ENCODE measurements around the gene ACOXL. TPM values are rescaled to one million over a fixed set of nuclear protein-coding genes. Genes with fewer than 3 reads are reported as not detected.
A peak's percentile ranks its signal among the peaks of the same experiment; 100 is the strongest.

Gene ACOXL
- total and polyA plus RNA-seq, 4 donors = 0.13 TPM; not detected in 3

DNA sequence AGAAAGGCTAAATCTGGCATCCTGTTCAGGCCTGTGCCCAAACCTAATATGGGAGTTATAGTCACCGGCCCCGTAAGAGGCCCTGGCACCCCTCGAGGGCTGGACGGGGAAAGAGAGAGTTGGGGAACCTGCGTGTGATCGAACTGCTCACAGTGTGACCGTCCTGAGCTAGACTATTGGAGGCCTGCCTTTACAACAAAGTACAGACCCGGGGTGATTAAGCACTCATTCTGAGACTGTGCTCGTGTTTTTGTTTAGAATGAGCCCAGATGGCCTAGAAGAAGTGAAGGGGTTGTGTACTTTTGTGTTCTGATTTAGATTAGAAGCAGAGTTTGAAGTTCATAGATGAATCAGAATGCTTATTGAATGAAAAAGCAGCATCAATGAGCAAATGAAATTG, 115.3 kb downstream of the ACOXL start:
- H3K4me1 ChIP-seq (ENCODE audit: control insufficient read depth in 1 of 2, insufficient read depth in 2 of 2, low read length in 2 of 2) = no peaks in the 10 kb centered on the region
- H3K36me3 ChIP-seq (ENCODE audit: control insufficient read depth in 1 of 2, insufficient read depth in 2 of 2, low read length in 1 of 2) = no peaks in the 10 kb centered on the region
- intact Hi-C loops (cut with DNase I) = no loop called here
- ATAC-seq (ENCODE audit: low FRiP score) (no peak), DNase-seq (no peak)
- no peaks in the 10 kb centered on the region for H3K27me3 ChIP-seq (ENCODE audit: control insufficient read depth in 1 of 2, insufficient read depth in 2 of 2, low read length in 1 of 2)
- no peaks in the 10 kb centered on the region for H3K9me3 ChIP-seq (ENCODE audit: control insufficient read depth, low read length)
- 65 to 68% methylated on average over 9 of the region's 9 CpGs for WGBS, 2 donors
- no peak overlapping the region for H3K4me3 ChIP-seq (ENCODE audit: low read length in 2 of 2)
- no peak overlapping the region for H3K27ac ChIP-seq (ENCODE audit: low read depth in 1 of 2, low read length in 2 of 2)

DNA sequence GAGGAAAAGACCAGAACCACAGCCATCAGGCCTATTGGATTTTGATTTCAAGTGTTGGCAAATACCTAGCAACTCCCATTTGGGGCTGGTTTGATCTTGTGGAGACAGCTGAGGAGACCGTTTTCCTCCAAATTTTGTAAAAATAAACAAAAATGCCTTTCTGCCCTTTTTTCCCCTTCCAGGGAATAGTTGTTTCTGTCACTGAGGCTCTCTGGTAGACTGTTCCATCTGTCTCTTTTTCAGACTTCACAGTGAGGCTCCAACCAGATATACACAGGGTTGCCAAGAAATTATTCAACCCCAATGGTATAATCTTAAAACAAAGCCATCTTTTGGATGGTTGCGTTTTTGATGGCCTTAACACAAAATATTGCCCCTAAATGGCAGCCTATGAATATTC, 115.7 kb downstream of the ACOXL start:
- Histone ChIP-seq H3K9me3 (ENCODE audit: control insufficient read depth, low read length) (no peaks in the 10 kb centered on the region), H3K27ac (ENCODE audit: low read depth in 1 of 2, low read length in 2 of 2) (no peak overlapping the region), H3K4me3 (ENCODE audit: low read length in 2 of 2) (no peak overlapping the region), H3K36me3 (ENCODE audit: control insufficient read depth in 1 of 2, insufficient read depth in 2 of 2, low read length in 1 of 2) (no peaks in the 10 kb centered on the region), H3K27me3 (ENCODE audit: control insufficient read depth in 1 of 2, insufficient read depth in 2 of 2, low read length in 1 of 2) (no peaks in the 10 kb centered on the region), H3K4me1 (ENCODE audit: control insufficient read depth in 1 of 2, insufficient read depth in 2 of 2, low read length in 2 of 2) (no peaks in the 10 kb centered on the region)
- intact Hi-C loops (cut with DNase I) = no loop called here
- 86 to 94% methylated on average over 2 of the region's 2 CpGs for WGBS, 2 donors
- DNase-seq = no peak
- no peak for ATAC-seq (ENCODE audit: low FRiP score)

DNA sequence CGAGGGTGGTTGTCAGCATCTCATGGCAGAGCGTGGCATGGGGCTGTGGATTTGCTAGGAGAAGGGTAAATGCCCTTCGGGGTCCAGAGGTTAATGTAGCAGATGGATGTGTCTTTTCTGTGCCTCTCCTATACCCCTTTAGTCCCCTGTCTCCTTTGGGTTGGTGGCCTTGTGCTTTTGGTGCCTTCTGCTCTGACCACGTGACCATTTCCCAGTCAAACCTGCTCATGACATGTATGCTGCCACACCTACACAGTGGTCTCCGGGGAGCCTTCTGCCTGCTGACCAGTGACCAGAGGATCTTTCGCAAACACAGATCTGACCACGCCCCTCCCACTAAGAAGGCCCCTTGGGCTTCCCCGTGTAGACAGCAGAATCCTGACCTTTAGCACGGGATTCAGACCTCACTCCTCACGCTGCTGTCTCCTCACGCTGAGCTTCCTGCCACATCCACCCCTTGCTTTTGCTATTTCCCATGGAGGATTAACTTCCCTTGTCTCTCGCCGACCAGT, 116.2 kb downstream of the ACOXL start:
- Histone ChIP-seq H3K4me3 (ENCODE audit: low read length in 2 of 2) (no peak overlapping the region), H3K4me1 (ENCODE audit: control insufficient read depth in 1 of 2, insufficient read depth in 2 of 2, low read length in 2 of 2) (no peaks in the 10 kb centered on the region), H3K27me3 (ENCODE audit: control insufficient read depth in 1 of 2, insufficient read depth in 2 of 2, low read length in 1 of 2) (no peaks in the 10 kb centered on the region), H3K9me3 (ENCODE audit: control insufficient read depth, low read length) (no peaks in the 10 kb centered on the region), H3K27ac (ENCODE audit: low read depth in 1 of 2, low read length in 2 of 2) (no peak overlapping the region), H3K36me3 (ENCODE audit: control insufficient read depth in 1 of 2, insufficient read depth in 2 of 2, low read length in 1 of 2) (no peaks in the 10 kb centered on the region)
- no peak for DNase-seq
- intact Hi-C loops (cut with DNase I) = no loop called here
- no peak for ATAC-seq (ENCODE audit: low FRiP score)
- WGBS, 2 donors = 90% methylated on average over 13 of the region's 13 CpGs

DNA sequence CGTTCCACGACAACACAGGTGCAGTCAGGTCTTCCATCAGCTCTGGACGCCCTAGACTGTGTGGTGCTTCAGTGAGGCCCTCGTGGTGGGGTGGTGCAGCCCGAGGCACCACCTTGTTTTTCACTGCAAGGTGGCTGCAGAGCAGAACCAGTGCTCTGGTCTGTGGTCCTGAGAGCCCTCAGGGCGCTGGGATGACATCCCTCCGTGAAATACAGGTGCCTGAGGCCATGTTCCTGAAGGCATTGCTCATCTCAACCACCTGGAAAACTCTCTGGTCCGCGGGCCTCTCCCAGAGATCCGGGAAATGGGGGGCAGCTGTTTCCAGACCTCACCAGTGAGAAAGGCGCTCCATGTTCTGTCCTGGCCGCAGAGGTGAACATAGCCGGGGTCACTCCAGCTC, 119.2 kb downstream of the ACOXL start:
- Histone ChIP-seq H3K4me1 (ENCODE audit: control insufficient read depth in 1 of 2, insufficient read depth in 2 of 2, low read length in 2 of 2) (no peaks in the 10 kb centered on the region), H3K4me3 (ENCODE audit: low read length in 2 of 2) (no peak overlapping the region), H3K36me3 (ENCODE audit: control insufficient read depth in 1 of 2, insufficient read depth in 2 of 2, low read length in 1 of 2) (no peaks in the 10 kb centered on the region), H3K27ac (ENCODE audit: low read depth in 1 of 2, low read length in 2 of 2) (no peak overlapping the region), H3K27me3 (ENCODE audit: control insufficient read depth in 1 of 2, insufficient read depth in 2 of 2, low read length in 1 of 2) (no peaks in the 10 kb centered on the region), H3K9me3 (ENCODE audit: control insufficient read depth, low read length) (no peaks in the 10 kb centered on the region)
- DNase-seq (no peak), ATAC-seq (ENCODE audit: low FRiP score) (no peak)
- WGBS, 2 donors = 91 to 93% methylated on average over 13 of the region's 13 CpGs
- intact Hi-C loops (cut with DNase I) = no loop called here

DNA sequence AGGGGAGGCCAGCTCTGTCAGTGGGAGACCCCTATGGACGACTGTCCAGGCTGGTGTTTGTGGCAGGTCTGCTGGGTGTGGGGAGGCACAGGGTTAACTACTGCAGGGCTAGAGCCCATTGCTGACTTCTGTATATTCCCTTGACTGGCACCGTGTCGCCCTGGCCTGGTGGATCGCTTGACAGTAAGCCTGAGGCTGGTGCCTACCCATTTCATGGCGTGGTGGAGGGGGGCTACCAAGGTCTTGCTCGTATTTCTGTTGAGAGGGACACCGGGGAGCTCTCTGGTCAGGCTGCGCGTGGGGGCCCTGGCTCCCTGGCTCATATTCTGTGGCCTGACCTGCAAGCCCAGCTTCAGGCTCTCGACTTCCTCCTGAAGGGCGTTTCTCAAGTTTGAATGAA, 119.7 kb downstream of the ACOXL start:
- H3K27ac ChIP-seq (ENCODE audit: low read depth in 1 of 2, low read length in 2 of 2) = no peak overlapping the region
- no peaks in the 10 kb centered on the region for H3K4me1 ChIP-seq (ENCODE audit: control insufficient read depth in 1 of 2, insufficient read depth in 2 of 2, low read length in 2 of 2)
- ATAC-seq (ENCODE audit: low FRiP score) = peak; percentile 8
- H3K36me3 ChIP-seq (ENCODE audit: control insufficient read depth in 1 of 2, insufficient read depth in 2 of 2, low read length in 1 of 2) = no peaks in the 10 kb centered on the region
- no peaks in the 10 kb centered on the region for H3K9me3 ChIP-seq (ENCODE audit: control insufficient read depth, low read length)
- no peaks in the 10 kb centered on the region for H3K27me3 ChIP-seq (ENCODE audit: control insufficient read depth in 1 of 2, insufficient read depth in 2 of 2, low read length in 1 of 2)
- WGBS, 2 donors = 90 to 97% methylated on average over 11 of the region's 11 CpGs
- intact Hi-C loops (cut with DNase I) = no loop called here
- DNase-seq = no peak
- H3K4me3 ChIP-seq (ENCODE audit: low read length in 2 of 2) = no peak overlapping the region

DNA sequence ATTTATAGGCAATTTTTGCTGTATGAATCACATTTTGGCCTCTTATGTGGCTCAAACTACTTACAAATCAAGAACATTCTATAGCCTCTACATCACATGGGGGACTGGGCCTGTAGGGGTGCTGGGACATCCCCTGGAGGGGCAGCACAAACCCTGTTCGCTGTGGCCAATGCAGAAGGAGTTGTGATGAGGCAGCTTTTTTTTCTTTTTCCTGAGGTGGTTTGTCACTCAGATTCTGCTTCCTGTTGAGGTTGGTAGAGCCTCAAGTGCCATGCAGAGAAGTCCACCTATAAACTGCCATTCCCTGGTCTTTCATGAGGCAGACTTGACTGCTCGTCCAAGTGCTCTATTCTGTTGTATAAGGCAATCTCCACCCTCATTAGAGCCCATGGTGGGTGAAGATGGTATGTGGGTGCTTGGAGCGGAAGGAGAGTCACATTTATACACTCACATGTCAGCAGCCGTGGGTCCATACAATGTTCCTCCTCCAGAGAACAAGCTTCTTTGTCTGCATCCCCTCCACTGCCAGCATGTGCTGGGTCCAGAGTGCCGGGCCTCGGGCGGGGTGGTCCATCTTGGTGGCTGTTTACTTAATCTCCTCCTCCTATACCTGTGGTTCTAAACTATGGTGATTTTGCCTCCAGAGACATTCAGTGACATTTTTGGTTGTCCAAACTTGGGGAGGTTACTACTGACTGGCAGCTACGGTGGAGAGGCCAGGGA, 120.3 kb downstream of the ACOXL start:
- no peak overlapping the region for H3K4me3 ChIP-seq (ENCODE audit: low read length in 2 of 2)
- DNase-seq (no peak), ATAC-seq (ENCODE audit: low FRiP score) (no peak)
- 93 to 95% methylated on average over 8 of the region's 8 CpGs for WGBS, 2 donors
- no peaks in the 10 kb centered on the region for H3K27me3 ChIP-seq (ENCODE audit: control insufficient read depth in 1 of 2, insufficient read depth in 2 of 2, low read length in 1 of 2)
- intact Hi-C loops (cut with DNase I) = no loop called here
- no peaks in the 10 kb centered on the region for H3K4me1 ChIP-seq (ENCODE audit: control insufficient read depth in 1 of 2, insufficient read depth in 2 of 2, low read length in 2 of 2)
- no peaks in the 10 kb centered on the region for H3K36me3 ChIP-seq (ENCODE audit: control insufficient read depth in 1 of 2, insufficient read depth in 2 of 2, low read length in 1 of 2)
- no peak overlapping the region for H3K27ac ChIP-seq (ENCODE audit: low read depth in 1 of 2, low read length in 2 of 2)
- H3K9me3 ChIP-seq (ENCODE audit: control insufficient read depth, low read length) = no peaks in the 10 kb centered on the region

DNA sequence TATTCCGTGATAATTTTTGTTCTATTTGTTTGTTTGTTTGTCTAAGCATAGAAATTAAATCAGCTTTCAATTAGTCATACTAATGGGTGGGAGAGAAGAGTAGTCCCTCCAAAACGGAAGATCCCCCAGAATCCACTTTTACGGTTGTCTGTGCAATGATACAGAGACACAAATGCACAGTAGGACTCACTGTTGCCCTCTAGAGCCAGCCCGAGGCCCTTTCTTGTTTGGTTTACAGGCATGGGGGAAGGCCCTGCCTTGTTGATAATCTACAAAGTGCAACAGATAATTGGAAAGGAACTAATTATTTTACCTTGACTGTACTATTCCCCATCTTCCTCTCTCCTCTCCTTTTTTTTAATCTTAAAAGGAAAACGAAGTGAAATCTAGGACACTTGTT, 121.1 kb downstream of the ACOXL start:
- Histone ChIP-seq H3K4me1 (ENCODE audit: control insufficient read depth in 1 of 2, insufficient read depth in 2 of 2, low read length in 2 of 2) (no peaks in the 10 kb centered on the region), H3K9me3 (ENCODE audit: control insufficient read depth, low read length) (no peaks in the 10 kb centered on the region), H3K36me3 (ENCODE audit: control insufficient read depth in 1 of 2, insufficient read depth in 2 of 2, low read length in 1 of 2) (no peaks in the 10 kb centered on the region), H3K4me3 (ENCODE audit: low read length in 2 of 2) (no peak overlapping the region), H3K27me3 (ENCODE audit: control insufficient read depth in 1 of 2, insufficient read depth in 2 of 2, low read length in 1 of 2) (no peaks in the 10 kb centered on the region), H3K27ac (ENCODE audit: low read depth in 1 of 2, low read length in 2 of 2) (no peak overlapping the region)
- intact Hi-C loops (cut with DNase I) = no loop called here
- ATAC-seq (ENCODE audit: low FRiP score) = no peak
- WGBS, 2 donors = 52 to 55% methylated on average over 5 of the region's 5 CpGs
- DNase-seq = no peak

DNA sequence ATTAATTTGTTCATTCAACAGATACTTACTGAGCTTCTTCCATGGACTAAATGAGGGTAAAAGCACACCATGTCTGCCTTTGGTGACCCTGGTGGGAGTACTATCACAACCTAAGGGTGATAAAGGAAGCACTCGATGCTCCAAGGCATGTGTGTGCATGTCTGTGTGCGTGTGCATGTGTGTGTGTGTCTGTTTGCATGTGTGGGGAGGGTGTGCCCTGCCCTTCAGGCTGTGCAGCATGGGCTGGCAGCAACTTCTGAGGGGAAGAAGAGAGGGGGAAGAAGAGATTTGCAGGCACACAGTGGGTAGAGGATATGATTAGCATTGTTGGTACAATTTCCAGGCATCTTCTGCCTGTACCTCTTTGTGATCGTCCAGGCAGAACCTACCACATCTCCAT, 121.6 kb downstream of the ACOXL start:
- no peaks in the 10 kb centered on the region for H3K9me3 ChIP-seq (ENCODE audit: control insufficient read depth, low read length)
- no peaks in the 10 kb centered on the region for H3K36me3 ChIP-seq (ENCODE audit: control insufficient read depth in 1 of 2, insufficient read depth in 2 of 2, low read length in 1 of 2)
- H3K27me3 ChIP-seq (ENCODE audit: control insufficient read depth in 1 of 2, insufficient read depth in 2 of 2, low read length in 1 of 2) = no peaks in the 10 kb centered on the region
- no peak overlapping the region for H3K27ac ChIP-seq (ENCODE audit: low read depth in 1 of 2, low read length in 2 of 2)
- no peaks in the 10 kb centered on the region for H3K4me1 ChIP-seq (ENCODE audit: control insufficient read depth in 1 of 2, insufficient read depth in 2 of 2, low read length in 2 of 2)
- intact Hi-C loops (cut with DNase I) = no loop called here
- no peak overlapping the region for H3K4me3 ChIP-seq (ENCODE audit: low read length in 2 of 2)
- ATAC-seq (ENCODE audit: low FRiP score) = no peak
- 89 to 94% methylated on average over 3 of the region's 3 CpGs for WGBS, 2 donors
- no peak for DNase-seq

DNA sequence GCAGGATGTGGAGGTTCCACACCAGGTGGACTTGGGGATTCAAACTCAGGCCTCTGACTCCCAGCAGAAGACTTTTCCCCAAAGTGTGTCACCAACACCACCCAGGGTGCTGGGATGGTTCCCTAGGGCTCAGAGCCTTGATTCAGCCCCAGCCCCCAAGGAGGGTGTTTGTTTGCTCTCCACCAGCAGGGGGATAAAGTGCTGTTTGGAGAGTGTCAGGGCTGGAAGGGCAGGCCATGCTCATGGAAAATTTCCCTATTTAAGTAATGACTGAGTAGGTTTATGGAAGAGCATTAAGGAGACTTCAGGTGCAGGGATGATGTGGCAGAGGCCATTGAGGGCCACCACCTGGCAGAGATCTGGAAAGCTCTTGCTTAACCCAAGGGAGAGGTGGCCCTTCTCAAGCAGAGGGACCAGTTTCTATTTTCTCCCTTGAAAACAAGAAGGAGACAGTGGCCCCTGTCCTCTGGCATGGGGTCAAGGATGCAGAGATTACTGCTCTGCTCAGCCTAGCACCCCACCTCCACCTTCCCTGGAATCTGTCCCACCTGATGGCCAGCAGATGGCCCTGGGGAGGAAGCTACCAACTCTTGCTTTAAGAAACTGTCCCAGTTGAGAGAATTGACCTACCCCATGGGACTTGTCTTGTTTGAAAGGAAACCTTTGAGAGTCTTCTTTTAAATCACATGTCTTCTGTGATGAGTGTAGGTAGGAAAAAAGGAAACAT, 122.1 kb downstream of the ACOXL start:
- ATAC-seq (ENCODE audit: low FRiP score) (no peak), DNase-seq (no peak)
- Histone ChIP-seq H3K36me3 (ENCODE audit: control insufficient read depth in 1 of 2, insufficient read depth in 2 of 2, low read length in 1 of 2) (no peaks in the 10 kb centered on the region), H3K9me3 (ENCODE audit: control insufficient read depth, low read length) (no peaks in the 10 kb centered on the region), H3K27me3 (ENCODE audit: control insufficient read depth in 1 of 2, insufficient read depth in 2 of 2, low read length in 1 of 2) (no peaks in the 10 kb centered on the region), H3K4me3 (ENCODE audit: low read length in 2 of 2) (no peak overlapping the region), H3K27ac (ENCODE audit: low read depth in 1 of 2, low read length in 2 of 2) (no peak overlapping the region), H3K4me1 (ENCODE audit: control insufficient read depth in 1 of 2, insufficient read depth in 2 of 2, low read length in 2 of 2) (no peaks in the 10 kb centered on the region)
- intact Hi-C loops (cut with DNase I) = no loop called here
